PFSK-1 (cell line): ENCODE measurements around the gene WDR1.

ENCODE experiments used
- FOXP2 ChIP-seq: optimal IDR thresholded peaks from 2 replicates; pipeline ENCODE3; 2011; ENCODE audit warnings: borderline replicate concordance, control low read depth, inconsistent platforms; ENCODE audit not compliant: insufficient read depth; ENCODE audit errors: extremely low read length, extremely low read depth
- POLR2AphosphoS5 ChIP-seq: IDR thresholded peaks from 2 replicates; pipeline ENCODE4 v1.6.1; 2012; ENCODE audit warnings: low read depth, mild to moderate bottlenecking, control low read depth, low read length, moderate library complexity
- SIN3A ChIP-seq: IDR thresholded peaks from 2 replicates; pipeline ENCODE4 v1.6.1; 2012; ENCODE audit warnings: mild to moderate bottlenecking, low read length, moderate library complexity, borderline replicate concordance; ENCODE audit not compliant: insufficient read depth
- TAF1 ChIP-seq: IDR thresholded peaks from 2 replicates; pipeline ENCODE4 v1.6.1; 2012; ENCODE audit warnings: low read length, control low read depth, borderline replicate concordance; ENCODE audit not compliant: insufficient read depth
- TF ChIP-seq, protein P1 (sequence below), 2 experiments: IDR thresholded peaks; 2 replicates each; pipeline versions ENCODE4 v1.6.1 to v1.8.0; 2011 to 2012; ENCODE audit warnings: low read depth in 2 of 2, low read length in 2 of 2, control low read depth in 1 of 2, inconsistent platforms in 1 of 2, mild to moderate bottlenecking in 1 of 2, moderate library complexity in 1 of 2; ENCODE audit not compliant: insufficient read depth in 1 of 2

The WDR1 gene

DNA sequence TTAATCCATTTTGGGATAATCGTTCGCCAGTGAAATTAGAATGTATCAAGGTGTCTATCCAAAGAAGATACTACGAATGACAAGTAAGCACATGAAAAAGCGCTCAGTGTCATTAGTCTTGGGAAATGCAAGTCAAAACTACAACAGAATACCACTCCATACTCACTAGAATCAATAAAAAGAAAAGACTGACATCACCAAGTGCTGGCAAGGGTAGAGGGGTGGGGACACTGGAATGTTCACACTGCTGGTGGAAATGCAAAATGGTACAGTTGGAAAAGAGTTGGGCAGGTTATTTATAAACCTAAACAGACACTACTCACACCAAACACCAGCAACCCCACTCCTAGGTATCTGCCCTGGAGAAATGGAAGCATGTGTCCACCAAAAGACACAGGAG, 11.2 kb downstream of the WDR1 start:
- TF ChIP-seq SIN3A (no peak), POLR2AphosphoS5 (no peak), FOXP2 (no peak), TAF1 (no peak)
- TF ChIP-seq, protein P1, sequence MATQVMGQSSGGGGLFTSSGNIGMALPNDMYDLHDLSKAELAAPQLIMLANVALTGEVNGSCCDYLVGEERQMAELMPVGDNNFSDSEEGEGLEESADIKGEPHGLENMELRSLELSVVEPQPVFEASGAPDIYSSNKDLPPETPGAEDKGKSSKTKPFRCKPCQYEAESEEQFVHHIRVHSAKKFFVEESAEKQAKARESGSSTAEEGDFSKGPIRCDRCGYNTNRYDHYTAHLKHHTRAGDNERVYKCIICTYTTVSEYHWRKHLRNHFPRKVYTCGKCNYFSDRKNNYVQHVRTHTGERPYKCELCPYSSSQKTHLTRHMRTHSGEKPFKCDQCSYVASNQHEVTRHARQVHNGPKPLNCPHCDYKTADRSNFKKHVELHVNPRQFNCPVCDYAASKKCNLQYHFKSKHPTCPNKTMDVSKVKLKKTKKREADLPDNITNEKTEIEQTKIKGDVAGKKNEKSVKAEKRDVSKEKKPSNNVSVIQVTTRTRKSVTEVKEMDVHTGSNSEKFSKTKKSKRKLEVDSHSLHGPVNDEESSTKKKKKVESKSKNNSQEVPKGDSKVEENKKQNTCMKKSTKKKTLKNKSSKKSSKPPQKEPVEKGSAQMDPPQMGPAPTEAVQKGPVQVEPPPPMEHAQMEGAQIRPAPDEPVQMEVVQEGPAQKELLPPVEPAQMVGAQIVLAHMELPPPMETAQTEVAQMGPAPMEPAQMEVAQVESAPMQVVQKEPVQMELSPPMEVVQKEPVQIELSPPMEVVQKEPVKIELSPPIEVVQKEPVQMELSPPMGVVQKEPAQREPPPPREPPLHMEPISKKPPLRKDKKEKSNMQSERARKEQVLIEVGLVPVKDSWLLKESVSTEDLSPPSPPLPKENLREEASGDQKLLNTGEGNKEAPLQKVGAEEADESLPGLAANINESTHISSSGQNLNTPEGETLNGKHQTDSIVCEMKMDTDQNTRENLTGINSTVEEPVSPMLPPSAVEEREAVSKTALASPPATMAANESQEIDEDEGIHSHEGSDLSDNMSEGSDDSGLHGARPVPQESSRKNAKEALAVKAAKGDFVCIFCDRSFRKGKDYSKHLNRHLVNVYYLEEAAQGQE (IDR thresholded peaks at IDR 0.05; ENCODE audit: insufficient read depth in 1 of 2, low read depth in 2 of 2, low read length in 2 of 2): no peak

DNA sequence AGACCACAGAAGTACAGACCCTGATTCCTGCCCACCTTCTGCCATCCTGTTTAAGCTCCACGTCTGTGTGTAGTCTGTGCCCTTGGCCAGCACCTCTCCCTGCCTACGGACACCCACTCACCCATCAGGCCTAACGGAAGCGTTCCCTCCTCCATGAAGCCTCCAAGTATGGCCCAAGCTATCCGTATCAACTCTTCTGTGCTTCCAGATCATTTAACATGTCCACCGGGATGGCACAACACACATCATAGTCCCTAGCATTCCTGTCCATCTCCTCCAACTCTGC, 11.7 kb downstream of the WDR1 start:
- TF ChIP-seq FOXP2 (no peak), POLR2AphosphoS5 (no peak), TAF1 (no peak), SIN3A (no peak)
- TF ChIP-seq, protein P1 (IDR thresholded peaks at IDR 0.05; ENCODE audit: insufficient read depth in 1 of 2, low read depth in 2 of 2, low read length in 2 of 2): no peak

DNA sequence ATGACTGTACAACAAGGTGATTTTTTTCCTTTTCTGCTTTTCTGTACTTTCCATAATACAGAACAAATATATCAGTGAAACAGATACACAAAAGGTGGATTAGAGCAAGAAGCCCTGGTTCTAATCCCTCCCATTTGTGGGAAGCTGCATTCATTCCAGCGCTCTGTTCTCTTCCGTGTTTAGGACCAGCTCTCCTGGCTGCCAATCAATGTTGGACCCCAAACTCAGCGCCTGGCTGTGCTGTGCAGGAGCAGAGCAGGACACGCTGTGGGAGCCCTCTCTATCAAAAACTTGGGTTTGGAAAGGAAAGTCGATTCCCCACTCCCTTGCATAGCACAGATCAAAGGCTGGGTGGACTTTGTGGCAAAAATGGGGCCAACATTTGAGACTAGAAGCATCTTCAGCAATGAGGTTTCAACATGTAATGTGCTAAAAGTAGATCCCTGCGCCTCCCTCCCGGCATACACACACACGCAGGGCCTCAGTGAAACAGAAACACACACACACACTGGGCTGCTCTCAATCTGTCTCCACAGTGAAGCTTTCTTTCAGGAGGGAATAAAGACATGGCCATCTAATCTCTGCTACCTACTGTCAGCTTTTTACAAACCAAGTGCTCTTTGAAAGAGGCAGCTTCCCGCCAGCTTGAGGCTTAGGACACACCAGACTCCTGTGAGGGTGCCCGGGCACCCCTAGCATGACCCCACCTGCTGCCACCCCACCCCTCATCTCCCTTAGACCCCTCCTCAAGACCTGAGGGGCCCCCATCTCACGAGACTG, 12.2 kb downstream of the WDR1 start:
- TF ChIP-seq FOXP2 (no peak), TAF1 (no peak), SIN3A (no peak), POLR2AphosphoS5 (no peak)
- TF ChIP-seq, protein P1 (IDR thresholded peaks at IDR 0.05; ENCODE audit: insufficient read depth in 1 of 2, low read depth in 2 of 2, low read length in 2 of 2): no peak

DNA sequence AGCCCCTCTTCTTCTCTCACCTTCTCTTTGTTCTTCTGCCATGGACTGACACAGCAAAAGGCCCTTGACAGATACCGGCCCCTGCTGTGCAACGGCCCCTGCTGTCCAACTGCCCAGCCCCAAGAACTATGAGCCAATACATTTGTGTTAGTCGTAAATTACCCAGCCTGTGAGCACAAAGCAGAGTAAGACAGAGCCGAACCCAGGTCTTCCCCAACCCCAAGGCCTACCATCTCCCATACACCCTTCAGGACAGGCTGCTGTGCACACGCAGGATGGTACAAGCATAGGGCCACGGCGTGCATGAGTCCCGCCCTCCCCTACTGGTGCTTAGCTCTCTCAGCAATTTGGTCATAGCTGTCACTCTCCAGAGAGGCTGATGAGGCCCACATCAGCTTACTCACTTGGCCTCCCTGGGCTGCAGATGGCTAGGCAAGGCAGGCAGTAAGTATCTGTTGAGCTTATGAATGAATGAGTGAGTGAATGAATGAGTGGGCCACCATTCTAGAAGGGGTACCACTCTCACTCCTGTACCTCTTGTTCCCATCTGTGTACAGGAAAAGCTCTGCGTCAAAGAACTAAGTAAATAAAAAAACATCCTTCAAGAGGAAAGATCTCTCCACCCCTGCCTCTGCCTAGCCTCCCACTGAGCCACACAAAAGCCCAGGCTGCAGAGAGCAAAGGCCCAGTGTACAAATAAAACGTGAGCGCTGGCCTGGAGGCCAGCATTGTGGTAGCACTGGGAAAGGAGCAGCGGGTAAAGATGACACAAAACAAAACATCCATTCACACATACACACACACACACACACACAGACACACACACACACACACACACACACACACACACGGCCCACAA, 13.9 kb downstream of the WDR1 start:
- TF ChIP-seq SIN3A (no peak), TAF1 (no peak), POLR2AphosphoS5 (no peak), FOXP2 (no peak)
- TF ChIP-seq, protein P1 (IDR thresholded peaks at IDR 0.05; ENCODE audit: insufficient read depth in 1 of 2, low read depth in 2 of 2, low read length in 2 of 2): no peak
